ENCODE measurements around the gene BEGAIN.

The BEGAIN gene

GRCh38 chr14:100594625-100594951 lies 7.4 kb upstream of the BEGAIN start:
- TF ChIP-seq CTCF (IDR thresholded peaks at IDR 0.05; ENCODE audit: extremely low read depth, missing control alignments): no peak

GRCh38 chr14:100593751-100594624 lies 6.8 kb upstream of the BEGAIN start:
- TF ChIP-seq CTCF (IDR thresholded peaks at IDR 0.05; ENCODE audit: extremely low read depth, missing control alignments): no peak
- DNase-seq (ENCODE audit: low spot score): no peak

More at GRCh38 chr14:100594625-100594951, 7.4 kb upstream of the BEGAIN start:
- DNase-seq (ENCODE audit: low spot score): no peak

- DNase-seq (ENCODE audit: low spot score): no peak
- no peak for TF ChIP-seq CTCF (IDR thresholded peaks at IDR 0.05; ENCODE audit: extremely low read depth, missing control alignments)
Measured at GRCh38 chr14:100592972-100593371, 5.8 kb upstream of the BEGAIN start.

DNA sequence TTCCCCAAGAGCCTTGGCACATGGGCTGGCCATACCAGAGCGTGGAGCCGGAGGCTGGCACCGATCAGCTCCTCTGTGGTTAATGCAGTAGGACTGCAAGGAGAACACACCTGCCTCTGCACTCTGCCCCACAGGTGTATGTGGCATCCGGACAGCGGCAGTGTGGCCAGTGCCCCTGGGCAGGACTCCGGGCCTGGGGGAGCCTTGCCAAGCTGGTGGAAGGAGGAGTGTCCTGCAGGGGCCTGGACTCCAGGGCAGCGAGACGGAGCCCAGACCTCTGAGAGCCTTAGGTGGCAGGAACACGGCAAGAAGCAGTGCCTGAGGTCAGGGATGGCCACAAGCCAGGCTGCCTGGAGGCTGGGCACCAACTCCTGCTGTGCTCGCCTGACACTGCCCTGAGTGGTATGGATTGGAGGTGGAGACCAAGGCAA lies 5.3 kb upstream of the BEGAIN start:
- TF ChIP-seq CTCF (IDR thresholded peaks at IDR 0.05; ENCODE audit: extremely low read depth, missing control alignments): no peak
- DNase-seq (ENCODE audit: low spot score): no peak

- no peak for DNase-seq (ENCODE audit: low spot score)
- TF ChIP-seq CTCF (IDR thresholded peaks at IDR 0.05; ENCODE audit: extremely low read depth, missing control alignments): no peak
Measured at GRCh38 chr14:100591453-100592371, 4.5 kb upstream of the BEGAIN start.

- TF ChIP-seq CTCF (IDR thresholded peaks at IDR 0.05; ENCODE audit: extremely low read depth, missing control alignments): no peak
- DNase-seq (ENCODE audit: low spot score): no peak
Measured at GRCh38 chr14:100590726-100591452, 3.7 kb upstream of the BEGAIN start.
